Endothelial cell of umbilical vein (primary cell): ENCODE results near the gene EIF4A2. TPM values are rescaled to one million over a fixed set of nuclear protein-coding genes. Genes with fewer than 3 reads are reported as not detected.

Experiments used
- BruUV-seq: library from RNA; stranded (reverse); fragments of 400-500 nt; replicated peaks from 2 replicates; lab custom pipeline; 2021; lab: Mats Ljungman, UMichigan
- CTCF ChIA-PET: fragments of 300-600, 350-600 bp; sonication (Branson Sonifier 250); formaldehyde crosslinking; loops from one replicate; lab custom pipeline; 2021; ENCODE audit warnings: antibody characterized with exemption, inconsistent platforms; lab: Charles Lee
- POLR2A ChIA-PET: fragments of 300-600, 350-600 bp; sonication (Branson Sonifier 250); formaldehyde crosslinking; loops from one replicate; lab custom pipeline; 2021; ENCODE audit warnings: antibody characterized with exemption, inconsistent platforms; lab: Charles Lee
- DNase-seq: peaks from one replicate; pipeline ENCODE4 v3.0.0-alpha.2; 2011; ENCODE audit warnings: low read depth, low spot score
- FAIRE-seq: peaks from 2 replicates; lab custom pipeline; 2011; peaks lifted over from hg19 to GRCh38; lab: Jason Lieb, UNC
- H2AFZ ChIP-seq: 2 replicates; pipeline ENCODE4 v1.6.0; 2012; ENCODE audit warnings: low read depth, low read length, control low read depth, inconsistent platforms
- H3K27ac ChIP-seq: 2 replicates; pipeline ENCODE4 v1.5.1; 2011; ENCODE audit warnings: low read depth, mild to moderate bottlenecking, control low read depth, low read length, moderate library complexity; ENCODE audit not compliant: insufficient read depth
- H3K27me3 ChIP-seq, 2 experiments: 2 replicates each; pipeline versions ENCODE4 v1.6.0 to v1.6.1; 2011; ENCODE audit warnings: low read length in 2 of 2, mixed read lengths in 1 of 2; ENCODE audit not compliant: control insufficient read depth in 2 of 2, insufficient read depth in 2 of 2
- H3K36me3 ChIP-seq, 2 experiments: 2 replicates in 1 of 2; 3 replicates in 1 of 2; pipeline ENCODE4 v1.5.1; 2011; ENCODE audit warnings: low read length in 2 of 2, mild to moderate bottlenecking in 1 of 2, moderate library complexity in 1 of 2; ENCODE audit not compliant: control insufficient read depth in 2 of 2, insufficient read depth in 2 of 2; ENCODE audit errors: extremely low read depth in 1 of 2
- H3K4me1 ChIP-seq: 3 replicates; pipeline ENCODE4 v1.5.1; 2011; ENCODE audit warnings: mild to moderate bottlenecking, low read length; ENCODE audit not compliant: control insufficient read depth, insufficient read depth; ENCODE audit errors: extremely low read depth
- H3K4me2 ChIP-seq: 2 replicates; pipeline ENCODE4 v1.6.1; 2011; ENCODE audit warnings: low read length, control low read depth, mixed read lengths; ENCODE audit not compliant: insufficient read depth
- H3K4me3 ChIP-seq, 3 experiments: fragments of 200-600 bp in 1 of 3; sonication (generic), shearing (Covaris generic) in 1 of 3; replicated peaks in 1 of 3; 2 replicates each; pipeline ENCODE4 v1.5.1; 2011 to 2016; ENCODE audit warnings: control low read depth in 3 of 3, low read length in 3 of 3, mild to moderate bottlenecking in 2 of 3, inconsistent platforms in 1 of 3, low read depth in 1 of 3, moderate library complexity in 1 of 3; ENCODE audit not compliant: insufficient read depth in 1 of 3
- H3K79me2 ChIP-seq: 2 replicates; pipeline ENCODE4 v1.6.0; 2012; ENCODE audit warnings: low read length, inconsistent platforms; ENCODE audit not compliant: control insufficient read depth, insufficient read depth
- H3K9ac ChIP-seq: replicated peaks from 2 replicates; pipeline ENCODE3; 2011; ENCODE audit warnings: low read length, control low read depth; ENCODE audit not compliant: insufficient read depth; ENCODE audit errors: extremely low read depth
- H3K9me1 ChIP-seq: replicated peaks from 3 replicates; pipeline ENCODE4 v1.6.0; 2011; ENCODE audit warnings: mild to moderate bottlenecking, low read length; ENCODE audit not compliant: control insufficient read depth, insufficient read depth; ENCODE audit errors: extremely low read depth
- H3K9me3 ChIP-seq: replicated peaks from 2 replicates; pipeline ENCODE4 v1.5.1; 2012; ENCODE audit warnings: low read length, inconsistent platforms; ENCODE audit not compliant: control insufficient read depth, insufficient read depth
- H4K20me1 ChIP-seq: replicated peaks from 2 replicates; pipeline ENCODE3; 2011; ENCODE audit warnings: mild to moderate bottlenecking, low read length; ENCODE audit not compliant: control insufficient read depth, insufficient read depth; ENCODE audit errors: extremely low read depth
- CTCF ChIP-seq, 2 donors: IDR thresholded peaks; 1 replicate in 1 of 2; 2 replicates in 1 of 2; pipeline ENCODE4 v1.5.1; 2011; ENCODE audit warnings: low read length in 2 of 2, mild to moderate bottlenecking in 2 of 2, moderate library complexity in 2 of 2, control low read depth in 1 of 2, inconsistent platforms in 1 of 2, low read depth in 1 of 2; ENCODE audit not compliant: insufficient read depth in 1 of 2; ENCODE audit errors: extremely low read depth in 1 of 2
- EZH2 ChIP-seq: IDR thresholded peaks from 2 replicates; pipeline ENCODE4 v1.6.1; 2012; ENCODE audit warnings: borderline replicate concordance, low read depth, mild to moderate bottlenecking, moderate library complexity, low read length, inconsistent platforms; ENCODE audit not compliant: severe bottlenecking
- FOS ChIP-seq: IDR thresholded peaks from 2 replicates; pipeline ENCODE4 v1.6.1; 2011; ENCODE audit warnings: mild to moderate bottlenecking, low read length, moderate library complexity, borderline replicate concordance; ENCODE audit not compliant: insufficient read depth
- GATA2 ChIP-seq: IDR thresholded peaks from 2 replicates; pipeline ENCODE4 v1.7.0; 2011; ENCODE audit warnings: low read depth, mild to moderate bottlenecking, moderate library complexity, mixed read lengths, low read length; ENCODE audit not compliant: insufficient read length, insufficient read depth
- JUN ChIP-seq: IDR thresholded peaks from 2 replicates; pipeline ENCODE4 v1.6.1; 2011; ENCODE audit warnings: borderline replicate concordance, low read depth; ENCODE audit not compliant: insufficient read length, insufficient read depth
- MAX ChIP-seq: IDR thresholded peaks from 2 replicates; pipeline ENCODE4 v1.6.1; 2011; ENCODE audit not compliant: insufficient read depth, insufficient read length
- MYC ChIP-seq: IDR thresholded peaks from one replicate; pipeline ENCODE4 v1.6.1; 2011; ENCODE audit warnings: mild to moderate bottlenecking, low read depth, low read length
- POLR2A ChIP-seq: IDR thresholded peaks from 2 replicates; pipeline ENCODE4 v1.6.1; 2012; ENCODE audit warnings: low read depth, mild to moderate bottlenecking, control low read depth, low read length
- POLR2AphosphoS5 ChIP-seq: IDR thresholded peaks from 2 replicates; pipeline ENCODE4 v1.6.1; 2012; ENCODE audit warnings: low read depth, mild to moderate bottlenecking, control low read depth, low read length, moderate library complexity; ENCODE audit not compliant: insufficient read depth
- dilution Hi-C: fragments of 300-500 bp; cut with MboI; formaldehyde crosslinking; loops from one replicate; pipeline ENCODE4 v1.15.0; 2019; ENCODE audit warnings: low sequenced_read_pairs; ENCODE audit not compliant: extremely low pct_ligation_motif_present
- intact Hi-C: fragments of 100-400 bp; cut with micrococcal nuclease; formaldehyde crosslinking; loops from one replicate; pipeline ENCODE4 v1.10.0; 2022
- polyA plus RNA-seq, 4 experiments: library from polyadenylated mRNA; depleted of rRNA in 3 of 4; stranded (reverse) in 3 of 4; unstranded in 1 of 4; fragments of >200 nt; gene quantifications; 2 replicates each; pipeline versions ENCODE4 v1.2.1 to v1.2.3, GENCODE V29; 2011 to 2012; ENCODE audit warnings: missing spikeins in 1 of 4
- total RNA-seq: library from RNA; stranded (reverse); gene quantifications from 2 replicates; pipeline ENCODE4 v1.2.3, GENCODE V29; 2021

Gene EIF4A2
- total and polyA plus RNA-seq, 2 donors (not counting 3 experiments of a cell fraction or from before 2014, with no cell fraction given) = 282 to 401 TPM

GRCh38 chr3:186807231-186807630, 23.9 kb downstream of the EIF4A2 start:
- dilution Hi-C loops (no loop called here), intact Hi-C loops (loop anchor here (2.0 to 5.0 kb wide), 2 partner anchors 16 to 235 kb away; partner anchors contain the start of gene DNAJB11)
- no peak for TF ChIP-seq GATA2
- TF ChIP-seq POLR2A = no peak
- no peak for TF ChIP-seq CTCF (IDR thresholded peaks at IDR 0.05; ENCODE audit: extremely low read depth in 1 of 2, insufficient read depth in 1 of 2, low read depth in 1 of 2, low read length in 2 of 2)
- TF ChIP-seq FOS = no peak
- TF ChIP-seq JUN = no peak
- TF ChIP-seq MYC = no peak
- no peak for TF ChIP-seq EZH2
- TF ChIP-seq POLR2AphosphoS5 = no peak
- no peak for TF ChIP-seq MAX
- ChIA-PET POLR2A (no interaction called here), CTCF (interaction anchor here (0.7 to 1.3 kb wide), 2 partner anchors 11 to 14 kb away, joined by 4 to 6 read pairs; no protein-coding TSS in a partner anchor)
- H3K4me3 ChIP-seq = peak overlapping the region in 1 of 3 experiments; percentile 63
- no peak overlapping the region for H3K9ac ChIP-seq
- no peaks in the 10 kb centered on the region for H3K27me3 ChIP-seq
- peaks cover 12% of the 10 kb centered on the region for H3K4me1 ChIP-seq
- no peaks in the 10 kb centered on the region for H3K36me3 ChIP-seq
- no peak overlapping the region for H3K27ac ChIP-seq
- FAIRE-seq (no peak), DNase-seq (no peak)
- no TSS peak for BruUV-seq
- H3K9me3 ChIP-seq = no peaks in the 10 kb centered on the region
- H3K4me2 ChIP-seq = peak overlapping the region; percentile 42
- H3K79me2 ChIP-seq = peaks cover 13% of the 10 kb centered on the region
- peak overlapping the region; percentile 80 for H2AFZ ChIP-seq
- no peaks in the 10 kb centered on the region for H4K20me1 ChIP-seq
- no peaks in the 10 kb centered on the region for H3K9me1 ChIP-seq
